ENCODE data around the gene KIF19. TPM values are rescaled to one million over a fixed set of nuclear protein-coding genes. Genes with fewer than 3 reads are reported as not detected.

KIF19 gene
- total and polyA plus RNA-seq, 2 donors (not counting 1 experiment from before 2014, with no cell fraction given): not detected

- H3K9me3 Mint-ChIP-seq (ENCODE audit: insufficient read depth): no peaks in the 10 kb centered on the region
- intact Hi-C loops (cut with micrococcal nuclease): no loop called here
- Histone ChIP-seq H3K9ac (ENCODE audit: low read length) (no peak overlapping the region), H3K4me3 (ENCODE audit: control extremely low read depth in 1 of 5, extremely low read depth in 1 of 5, insufficient read depth in 1 of 5, low read depth in 2 of 5, low read length in 4 of 5) (no peak overlapping the region), H3K27me3 (replicated peaks in 1 of 4; ENCODE audit: control extremely low read depth in 1 of 4, control insufficient read depth in 3 of 4, insufficient read depth in 4 of 4, low read length in 3 of 4) (peaks cover 0 to 50% (median 10%) of the 10 kb centered on the region in 4 experiments), H2AFZ (ENCODE audit: insufficient read depth, low read depth, low read length, poor library complexity, severe bottlenecking) (no peak overlapping the region), H3K36me3 (replicated peaks in 1 of 2; ENCODE audit: control extremely low read depth in 1 of 2, control insufficient read depth in 1 of 2, extremely low read depth in 1 of 2, insufficient read depth in 2 of 2, low read length in 1 of 2) (no peaks in the 10 kb centered on the region), H3K79me2 (ENCODE audit: control insufficient read depth, insufficient read depth, low read length) (no peaks in the 10 kb centered on the region), H3K27ac (ENCODE audit: low read length in 2 of 2) (no peak overlapping the region), H3K4me1 (ENCODE audit: control insufficient read depth in 2 of 2, insufficient read depth in 2 of 2, low read length in 2 of 2) (peaks cover 0 to 7% of the 10 kb centered on the region in 2 donors), H3K9me3 (ENCODE audit: control extremely low read depth in 1 of 3, control insufficient read depth in 2 of 3, insufficient read depth in 1 of 3, low read length in 2 of 3) (no peaks in the 10 kb centered on the region), H3K4me2 (replicated peaks; ENCODE audit: low read depth, low read length, poor library complexity, severe bottlenecking) (no peak overlapping the region), H4K20me1 (ENCODE audit: control insufficient read depth, insufficient read depth, low read length, poor library complexity, severe bottlenecking) (no peaks in the 10 kb centered on the region)
- DNase-seq (no peak), ATAC-seq (ENCODE audit: low read depth) (no peak)
- peaks cover 43% of the 10 kb centered on the region for H3K27me3 Mint-ChIP-seq
- ChIA-PET CTCF (interaction anchor here (0.8 to 3.8 kb wide), 5 partner anchors 8 to 154 kb away, joined by 3 to 20 read pairs (median 3); partner anchors contain the start of gene GPR142), POLR2A (no interaction called here)
- peaks cover 2% of the 10 kb centered on the region for H3K4me1 Mint-ChIP-seq
- no peak overlapping the region for H3K27ac Mint-ChIP-seq
- WGBS (ENCODE audit: insufficient coverage): 95% methylated on average over 22 of the region's 22 CpGs
- no peak for TF ChIP-seq EZH2 (IDR thresholded peaks at IDR 0.05; ENCODE audit: borderline replicate concordance, insufficient read depth, low read depth, low read length, poor library complexity, severe bottlenecking)
- TF ChIP-seq, protein P1, sequence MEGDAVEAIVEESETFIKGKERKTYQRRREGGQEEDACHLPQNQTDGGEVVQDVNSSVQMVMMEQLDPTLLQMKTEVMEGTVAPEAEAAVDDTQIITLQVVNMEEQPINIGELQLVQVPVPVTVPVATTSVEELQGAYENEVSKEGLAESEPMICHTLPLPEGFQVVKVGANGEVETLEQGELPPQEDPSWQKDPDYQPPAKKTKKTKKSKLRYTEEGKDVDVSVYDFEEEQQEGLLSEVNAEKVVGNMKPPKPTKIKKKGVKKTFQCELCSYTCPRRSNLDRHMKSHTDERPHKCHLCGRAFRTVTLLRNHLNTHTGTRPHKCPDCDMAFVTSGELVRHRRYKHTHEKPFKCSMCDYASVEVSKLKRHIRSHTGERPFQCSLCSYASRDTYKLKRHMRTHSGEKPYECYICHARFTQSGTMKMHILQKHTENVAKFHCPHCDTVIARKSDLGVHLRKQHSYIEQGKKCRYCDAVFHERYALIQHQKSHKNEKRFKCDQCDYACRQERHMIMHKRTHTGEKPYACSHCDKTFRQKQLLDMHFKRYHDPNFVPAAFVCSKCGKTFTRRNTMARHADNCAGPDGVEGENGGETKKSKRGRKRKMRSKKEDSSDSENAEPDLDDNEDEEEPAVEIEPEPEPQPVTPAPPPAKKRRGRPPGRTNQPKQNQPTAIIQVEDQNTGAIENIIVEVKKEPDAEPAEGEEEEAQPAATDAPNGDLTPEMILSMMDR (IDR thresholded peaks at IDR 0.05): no peak
- H3K4me3 Mint-ChIP-seq: no peak overlapping the region
Observed at GRCh38 chr17:74359916-74360315, 33.9 kb downstream of the KIF19 start.

GRCh38 chr17:74360899-74361229, 34.8 kb downstream of the KIF19 start:
- H3K9me3 Mint-ChIP-seq (ENCODE audit: insufficient read depth): no peaks in the 10 kb centered on the region
- Histone ChIP-seq H3K4me2 (replicated peaks; ENCODE audit: low read depth, low read length, poor library complexity, severe bottlenecking) (no peak overlapping the region), H3K9me3 (ENCODE audit: control extremely low read depth in 1 of 3, control insufficient read depth in 2 of 3, insufficient read depth in 1 of 3, low read length in 2 of 3) (no peaks in the 10 kb centered on the region), H3K9ac (ENCODE audit: low read length) (no peak overlapping the region), H3K4me1 (ENCODE audit: control insufficient read depth in 2 of 2, insufficient read depth in 2 of 2, low read length in 2 of 2) (peaks cover 0 to 7% of the 10 kb centered on the region in 2 donors), H3K79me2 (ENCODE audit: control insufficient read depth, insufficient read depth, low read length) (no peaks in the 10 kb centered on the region), H2AFZ (ENCODE audit: insufficient read depth, low read depth, low read length, poor library complexity, severe bottlenecking) (no peak overlapping the region), H3K27me3 (replicated peaks in 1 of 4; ENCODE audit: control extremely low read depth in 1 of 4, control insufficient read depth in 3 of 4, insufficient read depth in 4 of 4, low read length in 3 of 4) (peaks cover 0 to 41% (median 10%) of the 10 kb centered on the region in 4 experiments), H3K36me3 (replicated peaks in 1 of 2; ENCODE audit: control extremely low read depth in 1 of 2, control insufficient read depth in 1 of 2, extremely low read depth in 1 of 2, insufficient read depth in 2 of 2, low read length in 1 of 2) (no peaks in the 10 kb centered on the region), H3K27ac (ENCODE audit: low read length in 2 of 2) (no peak overlapping the region), H4K20me1 (ENCODE audit: control insufficient read depth, insufficient read depth, low read length, poor library complexity, severe bottlenecking) (no peaks in the 10 kb centered on the region), H3K4me3 (ENCODE audit: control extremely low read depth in 1 of 5, extremely low read depth in 1 of 5, insufficient read depth in 1 of 5, low read depth in 2 of 5, low read length in 4 of 5) (no peak overlapping the region)
- H3K27ac Mint-ChIP-seq: no peak overlapping the region
- DNase-seq (no peak), ATAC-seq (ENCODE audit: low read depth) (no peak)
- intact Hi-C loops (cut with micrococcal nuclease): loop anchor here (1.0 kb wide), 1 partner anchor 151 kb away; no protein-coding TSS in a partner anchor
- peaks cover 2% of the 10 kb centered on the region for H3K4me1 Mint-ChIP-seq
- no peak for TF ChIP-seq EZH2 (IDR thresholded peaks at IDR 0.05; ENCODE audit: borderline replicate concordance, insufficient read depth, low read depth, low read length, poor library complexity, severe bottlenecking)
- TF ChIP-seq, protein P1 (IDR thresholded peaks at IDR 0.05): no peak
- peaks cover 39% of the 10 kb centered on the region for H3K27me3 Mint-ChIP-seq
- WGBS (ENCODE audit: insufficient coverage): 84% methylated on average over 7 of the region's 7 CpGs
- H3K4me3 Mint-ChIP-seq: no peak overlapping the region
- ChIA-PET CTCF (interaction anchor here (1.1 to 4.1 kb wide), 6 partner anchors 9 to 159 kb away, joined by 3 to 12 read pairs (median 4); no protein-coding TSS in a partner anchor), POLR2A (interaction anchor here (0.5 kb wide), 1 partner anchor 955 kb away, joined by 4 read pairs; no protein-coding TSS in a partner anchor)

Measured in B cell (primary cell).